ENCODE data around the gene ABCC1. TPM values are rescaled to one million over a fixed set of nuclear protein-coding genes. Genes with fewer than 3 reads are reported as not detected.

The ABCC1 gene
- total RNA-seq, 4 donors from 2014 or later: 24.3 to 32.2 (median 25.7) TPM

DNA sequence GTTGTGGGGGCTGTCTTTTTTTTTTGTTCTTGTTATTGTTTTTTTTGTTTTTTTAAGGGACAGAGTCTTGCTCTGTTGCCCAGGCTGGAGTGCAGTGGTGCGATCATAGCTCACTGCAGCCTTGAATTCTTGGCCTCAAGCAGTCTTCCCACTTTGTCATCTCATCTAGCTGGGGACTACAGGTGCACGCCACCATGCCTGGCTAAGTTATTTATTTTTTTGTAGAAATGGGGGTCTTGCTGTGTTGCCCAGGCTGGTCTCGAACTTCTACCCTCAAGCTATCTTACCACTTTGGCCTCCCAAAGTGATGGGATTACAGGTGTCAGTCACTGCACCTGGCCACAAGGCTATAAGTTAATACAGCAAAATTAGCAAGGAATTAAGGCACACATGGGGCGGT is 101.7 kb downstream of the ABCC1 start:
- no peaks in the 10 kb centered on the region for H3K27me3 ChIP-seq
- no peak overlapping the region for H3K4me3 ChIP-seq
- no peak for DNase-seq (ENCODE audit: low spot score in 2 of 2)
- H3K9me3 ChIP-seq: no peaks in the 10 kb centered on the region
- H3K27ac ChIP-seq: no peak overlapping the region
- TF ChIP-seq, protein P1, sequence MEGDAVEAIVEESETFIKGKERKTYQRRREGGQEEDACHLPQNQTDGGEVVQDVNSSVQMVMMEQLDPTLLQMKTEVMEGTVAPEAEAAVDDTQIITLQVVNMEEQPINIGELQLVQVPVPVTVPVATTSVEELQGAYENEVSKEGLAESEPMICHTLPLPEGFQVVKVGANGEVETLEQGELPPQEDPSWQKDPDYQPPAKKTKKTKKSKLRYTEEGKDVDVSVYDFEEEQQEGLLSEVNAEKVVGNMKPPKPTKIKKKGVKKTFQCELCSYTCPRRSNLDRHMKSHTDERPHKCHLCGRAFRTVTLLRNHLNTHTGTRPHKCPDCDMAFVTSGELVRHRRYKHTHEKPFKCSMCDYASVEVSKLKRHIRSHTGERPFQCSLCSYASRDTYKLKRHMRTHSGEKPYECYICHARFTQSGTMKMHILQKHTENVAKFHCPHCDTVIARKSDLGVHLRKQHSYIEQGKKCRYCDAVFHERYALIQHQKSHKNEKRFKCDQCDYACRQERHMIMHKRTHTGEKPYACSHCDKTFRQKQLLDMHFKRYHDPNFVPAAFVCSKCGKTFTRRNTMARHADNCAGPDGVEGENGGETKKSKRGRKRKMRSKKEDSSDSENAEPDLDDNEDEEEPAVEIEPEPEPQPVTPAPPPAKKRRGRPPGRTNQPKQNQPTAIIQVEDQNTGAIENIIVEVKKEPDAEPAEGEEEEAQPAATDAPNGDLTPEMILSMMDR (IDR thresholded peaks at IDR 0.05): no peak
- TF ChIP-seq EP300 (IDR thresholded peaks at IDR 0.05) (no peak), POLR2A (IDR thresholded peaks at IDR 0.05) (no peak)
- H3K36me3 ChIP-seq: peaks cover 0 to 92% (median 3%) of the 10 kb centered on the region in 3 donors
- 94 to 96% methylated on average over 4 of the region's 4 CpGs for WGBS, 2 donors
- H3K4me1 ChIP-seq: no peaks in the 10 kb centered on the region

DNA sequence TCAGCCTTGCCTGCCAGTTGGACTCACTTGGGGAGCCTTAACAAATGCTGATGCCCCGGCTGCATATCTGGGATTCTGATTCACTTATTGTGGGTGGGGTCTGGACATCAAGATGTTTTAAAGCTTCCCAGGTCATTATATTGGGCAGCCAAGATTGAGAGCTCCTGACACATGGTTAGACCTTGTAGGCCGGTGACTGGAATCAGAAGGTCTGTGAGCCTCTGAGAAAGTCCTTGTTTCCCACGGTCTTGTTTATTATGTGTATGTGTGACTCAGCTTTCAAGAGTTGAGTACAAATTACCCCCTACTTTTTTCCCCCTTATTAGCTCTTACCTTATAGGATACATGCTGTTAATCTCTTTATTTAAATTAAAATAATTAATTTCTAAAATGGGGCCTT is 103.5 kb downstream of the ABCC1 start:
- DNase-seq (ENCODE audit: low spot score in 2 of 2): no peak
- Histone ChIP-seq H3K4me1 (no peaks in the 10 kb centered on the region), H3K27me3 (no peaks in the 10 kb centered on the region), H3K27ac (no peak overlapping the region), H3K36me3 (peaks cover 0 to 90% (median 12%) of the 10 kb centered on the region in 3 donors), H3K4me3 (no peak overlapping the region), H3K9me3 (no peaks in the 10 kb centered on the region)
- whole genome bisulfite sequencing, 2 donors: 80 to 86% methylated on average over 2 to 3 of the region's 3 CpGs
- TF ChIP-seq EP300 (IDR thresholded peaks at IDR 0.05): no peak
- TF ChIP-seq POLR2A (IDR thresholded peaks at IDR 0.05): no peak
- TF ChIP-seq, protein P1 (IDR thresholded peaks at IDR 0.05): no peak

DNA sequence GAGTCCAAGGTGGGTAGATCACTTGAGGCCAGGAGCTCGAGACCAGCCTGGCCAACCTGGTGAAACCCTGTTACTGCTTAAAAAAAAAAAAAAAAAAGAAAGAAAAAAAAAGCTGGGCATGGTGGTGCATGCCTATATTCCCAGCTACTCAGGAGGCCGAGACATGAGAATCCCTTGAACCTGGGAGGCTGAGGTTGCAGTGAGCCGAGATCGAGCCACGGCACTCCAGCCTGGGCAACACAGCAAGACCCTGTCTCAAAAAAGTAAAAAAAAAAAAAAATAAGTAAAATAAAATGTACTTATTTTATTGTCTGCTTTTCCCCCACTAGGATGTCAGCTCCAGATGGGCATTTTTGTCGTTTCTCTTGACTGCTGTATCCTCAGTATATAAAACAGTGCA is 107.7 kb downstream of the ABCC1 start:
- WGBS, 2 donors: 96 to 97% methylated on average over 6 of the region's 6 CpGs
- Histone ChIP-seq H3K4me3 (no peak overlapping the region), H3K36me3 (peaks cover 0 to 82% (median 12%) of the 10 kb centered on the region in 3 donors), H3K27ac (no peak overlapping the region), H3K9me3 (no peaks in the 10 kb centered on the region), H3K4me1 (no peaks in the 10 kb centered on the region), H3K27me3 (no peaks in the 10 kb centered on the region)
- no peak for DNase-seq (ENCODE audit: low spot score in 2 of 2)
- TF ChIP-seq POLR2A (IDR thresholded peaks at IDR 0.05) (no peak), EP300 (IDR thresholded peaks at IDR 0.05) (no peak)
- TF ChIP-seq, protein P1 (IDR thresholded peaks at IDR 0.05): no peak

DNA sequence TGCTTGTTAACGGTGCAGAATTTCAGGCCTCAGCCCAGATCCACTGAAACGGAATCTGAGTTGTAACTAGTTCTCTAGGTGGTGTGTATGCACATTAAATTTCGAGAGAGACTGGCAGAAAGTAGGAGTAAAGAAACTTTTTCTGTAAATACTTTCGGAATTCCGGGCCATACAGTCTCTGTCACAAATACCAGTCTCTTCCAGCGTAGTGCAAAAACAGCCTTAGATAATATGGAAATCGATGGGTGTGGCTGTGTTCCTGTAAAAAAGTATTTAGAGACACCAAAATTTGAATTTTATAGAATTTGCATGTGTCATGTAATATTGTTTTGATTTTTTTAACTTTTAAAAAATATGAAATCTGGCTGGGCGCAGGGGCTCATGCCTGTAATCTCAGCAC is 109.7 kb downstream of the ABCC1 start:
- TF ChIP-seq POLR2A (IDR thresholded peaks at IDR 0.05) (no peak), EP300 (IDR thresholded peaks at IDR 0.05) (no peak)
- TF ChIP-seq, protein P1 (IDR thresholded peaks at IDR 0.05): no peak
- Histone ChIP-seq H3K27ac (no peak overlapping the region), H3K9me3 (no peaks in the 10 kb centered on the region), H3K4me1 (no peaks in the 10 kb centered on the region), H3K27me3 (no peaks in the 10 kb centered on the region), H3K36me3 (peaks cover 0 to 79% (median 12%) of the 10 kb centered on the region in 3 donors), H3K4me3 (no peak overlapping the region)
- WGBS, 2 donors: 92 to 96% methylated on average over 8 of the region's 8 CpGs
- DNase-seq (ENCODE audit: low spot score in 2 of 2): no peak

DNA sequence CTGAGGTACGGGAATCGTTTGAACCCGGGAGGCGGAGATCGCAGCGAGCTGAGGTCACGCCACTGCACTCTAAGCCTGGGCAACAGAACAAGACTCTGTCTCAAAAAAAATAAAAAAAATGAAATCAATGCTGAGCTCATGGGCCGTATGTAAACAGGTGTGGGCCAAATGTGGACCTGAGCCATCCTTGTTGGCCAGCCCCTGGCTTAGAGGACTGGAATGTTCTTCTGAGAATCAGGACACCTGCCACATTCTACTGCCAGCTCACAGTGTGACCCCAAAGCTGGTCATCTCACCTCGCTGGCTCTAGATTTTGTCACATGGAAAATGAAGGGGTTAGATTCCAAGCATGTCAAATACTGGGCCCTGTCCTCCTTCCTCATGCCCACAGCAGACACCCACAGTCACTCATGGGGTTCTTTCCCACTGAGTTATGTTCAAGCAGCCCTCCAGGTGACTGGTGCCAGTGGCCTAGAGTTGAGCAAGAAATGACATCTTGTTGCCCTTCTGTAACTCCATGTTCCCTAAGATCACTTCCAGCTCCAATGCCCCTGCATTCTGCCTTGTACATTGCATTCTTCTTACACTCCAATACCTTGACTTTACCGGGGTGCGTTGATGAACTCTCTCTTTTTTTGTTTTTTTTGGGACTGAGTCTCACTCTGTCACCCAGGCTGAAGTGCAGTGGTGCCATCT is 110.6 kb downstream of the ABCC1 start:
- Histone ChIP-seq H3K9me3 (no peaks in the 10 kb centered on the region), H3K4me1 (no peaks in the 10 kb centered on the region), H3K4me3 (no peak overlapping the region), H3K27ac (no peak overlapping the region), H3K27me3 (no peaks in the 10 kb centered on the region), H3K36me3 (peaks cover 0 to 79% (median 12%) of the 10 kb centered on the region in 3 donors)
- no peak for DNase-seq (ENCODE audit: low spot score in 2 of 2)
- TF ChIP-seq POLR2A (IDR thresholded peaks at IDR 0.05): no peak
- no peak for TF ChIP-seq EP300 (IDR thresholded peaks at IDR 0.05)
- TF ChIP-seq, protein P1 (IDR thresholded peaks at IDR 0.05): no peak
- WGBS, 2 donors: 89 to 93% methylated on average over 11 of the region's 11 CpGs
